IMR-90 (cell line): ENCODE results near the gene FOSB. TPM values are rescaled to one million over a fixed set of nuclear protein-coding genes. Genes with fewer than 3 reads are reported as not detected.

Experiments used
- ATAC-seq: fragments of 200-7000 bp; cut with Tn5 transposase; 2 replicates; pipeline ENCODE4 v1.9.1; 2020; ENCODE audit warnings: low read depth, mild to moderate bottlenecking, moderate library complexity
- BruUV-seq: library from RNA; stranded (reverse); fragments of 400-500 nt; replicated peaks from 2 replicates; lab custom pipeline; 2021; lab: Mats Ljungman, UMichigan
- CTCF ChIA-PET: fragments of 300-600 bp; formaldehyde crosslinking; extraction: SDS; loops from one replicate; lab custom pipeline; 2021; ENCODE audit warnings: antibody characterized with exemption; lab: Yijun Ruan, JAX
- POLR2A ChIA-PET: fragments of 300-600 bp; sonication (Branson Sonifier 250); formaldehyde crosslinking; loops from one replicate; lab custom pipeline; 2022; ENCODE audit warnings: antibody characterized with exemption; ENCODE audit not compliant: unreplicated experiment; lab: Charles Lee
- DNase-seq: peaks from one replicate; pipeline ENCODE4 v3.0.0; 2013
- H2AFZ ChIP-seq: replicated peaks from 2 replicates; pipeline ENCODE3; 2013; ENCODE audit warnings: low read length, mild to moderate bottlenecking; ENCODE audit not compliant: poor library complexity
- H2AK5ac ChIP-seq: 2 replicates; pipeline ENCODE4 v1.6.1; 2013; ENCODE audit warnings: low read depth, low read length, inconsistent platforms
- H2AK9ac ChIP-seq: replicated peaks from 2 replicates; pipeline ENCODE3; 2013; ENCODE audit warnings: mild to moderate bottlenecking, low read depth, low read length, moderate library complexity; ENCODE audit not compliant: poor library complexity
- H2BK120ac ChIP-seq: 2 replicates; pipeline ENCODE4 v1.6.1; 2013; ENCODE audit warnings: low read depth, low read length, inconsistent platforms
- H2BK15ac ChIP-seq: 3 replicates; pipeline ENCODE4 v1.6.1; 2013; ENCODE audit warnings: low read depth, low read length, inconsistent platforms
- H2BK20ac ChIP-seq: 2 replicates; pipeline ENCODE4 v1.6.1; 2013; ENCODE audit warnings: low read depth, mild to moderate bottlenecking, inconsistent platforms, low read length, moderate library complexity
- H2BK5ac ChIP-seq: 2 replicates; pipeline ENCODE4 v1.6.1; 2013; ENCODE audit warnings: mild to moderate bottlenecking, low read depth, low read length, inconsistent platforms; ENCODE audit not compliant: poor library complexity, severe bottlenecking
- H3K14ac ChIP-seq: replicated peaks from 2 replicates; pipeline ENCODE4 v1.6.1; 2013; ENCODE audit warnings: low read depth, low read length, inconsistent platforms
- H3K18ac ChIP-seq: 2 replicates; pipeline ENCODE4 v1.6.1; 2013; ENCODE audit warnings: low read depth, low read length, control low read depth
- H3K23ac ChIP-seq: 2 replicates; pipeline ENCODE4 v1.6.1; 2013; ENCODE audit warnings: low read depth, low read length, inconsistent platforms
- H3K27ac ChIP-seq: 2 replicates; pipeline ENCODE4 v1.5.1; 2013; ENCODE audit warnings: mild to moderate bottlenecking, control low read depth, low read length; ENCODE audit not compliant: insufficient read depth
- H3K27me3 ChIP-seq: 2 replicates; pipeline ENCODE4 v1.6.1; 2013; ENCODE audit warnings: low read length; ENCODE audit not compliant: control insufficient read depth, insufficient read depth
- H3K36me3 ChIP-seq: 2 replicates; pipeline ENCODE4 v1.6.1; 2013; ENCODE audit warnings: low read length, mixed read lengths; ENCODE audit not compliant: control insufficient read depth, insufficient read depth
- H3K4ac ChIP-seq: 2 replicates; pipeline ENCODE4 v1.6.1; 2013; ENCODE audit warnings: low read depth, low read length, inconsistent platforms
- H3K4me1 ChIP-seq: 2 replicates; pipeline ENCODE4 v1.6.1; 2013; ENCODE audit warnings: low read length, mixed read lengths; ENCODE audit not compliant: control insufficient read depth, insufficient read depth
- H3K4me2 ChIP-seq: 2 replicates; pipeline ENCODE4 v1.6.1; 2013; ENCODE audit warnings: low read depth, mild to moderate bottlenecking, control low read depth, low read length, moderate library complexity
- H3K4me3 ChIP-seq: 2 replicates; pipeline ENCODE4 v1.5.1; 2013; ENCODE audit warnings: low read depth, mild to moderate bottlenecking, control low read depth, low read length, moderate library complexity; ENCODE audit not compliant: insufficient read depth
- H3K56ac ChIP-seq: 2 replicates; pipeline ENCODE4 v1.6.1; 2013; ENCODE audit warnings: low read length, inconsistent platforms; ENCODE audit not compliant: insufficient read depth; ENCODE audit errors: extremely low read depth
- H3K79me1 ChIP-seq, 2 experiments: 2 replicates each; pipeline ENCODE4 v1.6.1; 2013; ENCODE audit warnings: low read length in 2 of 2, inconsistent platforms in 1 of 2, low read depth in 1 of 2
- H3K9ac ChIP-seq: 2 replicates; pipeline ENCODE4 v1.6.1; 2013; ENCODE audit warnings: low read depth, low read length, control low read depth
- H3K9me1 ChIP-seq: 2 replicates; pipeline ENCODE4 v1.6.1; 2013; ENCODE audit warnings: low read length, inconsistent platforms; ENCODE audit not compliant: insufficient read depth
- H3K9me3 ChIP-seq: 2 replicates; pipeline ENCODE4 v1.6.1; 2013; ENCODE audit warnings: low read length; ENCODE audit not compliant: control insufficient read depth, insufficient read depth
- H4K20me1 ChIP-seq: 2 replicates; pipeline ENCODE4 v1.6.1; 2013; ENCODE audit warnings: low read length, inconsistent platforms; ENCODE audit not compliant: insufficient read depth
- H4K5ac ChIP-seq: 2 replicates; pipeline ENCODE4 v1.6.1; 2013; ENCODE audit warnings: mild to moderate bottlenecking, low read depth, low read length, control low read depth
- H4K8ac ChIP-seq, 2 experiments: 2 replicates each; pipeline ENCODE4 v1.6.1; 2013; ENCODE audit warnings: low read depth in 2 of 2, low read length in 2 of 2, control low read depth in 1 of 2, inconsistent platforms in 1 of 2
- H4K91ac ChIP-seq: 2 replicates; pipeline ENCODE4 v1.6.1; 2013; ENCODE audit warnings: low read depth, low read length, inconsistent platforms; ENCODE audit not compliant: insufficient read depth
- BHLHE40 ChIP-seq: fragments of 150-350 bp; IDR thresholded peaks from 2 replicates; pipeline ENCODE4 v1.6.1; 2016; ENCODE audit warnings: mild to moderate bottlenecking, low read depth, low read length
- CEBPB ChIP-seq: IDR thresholded peaks from 2 replicates; pipeline ENCODE4 v1.6.1; 2012; ENCODE audit warnings: low read depth, low read length, improper control_type of control experiment
- CHD1 ChIP-seq: IDR thresholded peaks from 2 replicates; pipeline ENCODE4 v1.6.1; 2012; ENCODE audit warnings: low read depth, low read length, improper control_type of control experiment
- CTCF ChIP-seq: conservative IDR thresholded peaks from 2 replicates; pipeline ENCODE4 v1.5.1; 2012; ENCODE audit warnings: mild to moderate bottlenecking, low read depth, low read length, improper control_type of control experiment
- ELK1 ChIP-seq: fragments of 150-350 bp; IDR thresholded peaks from 2 replicates; pipeline ENCODE4 v1.6.1; 2016; ENCODE audit warnings: low read depth, mild to moderate bottlenecking, low read length, moderate library complexity, borderline replicate concordance
- MAFK ChIP-seq: IDR thresholded peaks from 2 replicates; pipeline ENCODE4 v1.6.1; 2012; ENCODE audit warnings: low read depth, low read length, improper control_type of control experiment
- MXI1 ChIP-seq: IDR thresholded peaks from 2 replicates; pipeline ENCODE4 v1.6.1; 2012; ENCODE audit warnings: low read depth, mild to moderate bottlenecking, low read length, moderate library complexity, borderline replicate concordance
- NFE2L2 ChIP-seq: fragments of 150-350 bp; IDR thresholded peaks from 2 replicates; pipeline ENCODE4 v1.6.1; 2016; ENCODE audit warnings: low read depth, mild to moderate bottlenecking, low read length
- POLR2A ChIP-seq: IDR thresholded peaks from 2 replicates; pipeline ENCODE4 v1.6.1; 2012; ENCODE audit warnings: mild to moderate bottlenecking, low read depth, low read length
- RAD21 ChIP-seq: IDR thresholded peaks from 2 replicates; pipeline ENCODE4 v1.6.1; 2012; ENCODE audit warnings: low read length, improper control_type of control experiment
- RCOR1 ChIP-seq: IDR thresholded peaks from 2 replicates; pipeline ENCODE4 v1.6.1; 2012; ENCODE audit warnings: mild to moderate bottlenecking, low read length, improper control_type of control experiment; ENCODE audit not compliant: insufficient replicate concordance
- RFX5 ChIP-seq: IDR thresholded peaks from 2 replicates; pipeline ENCODE4 v1.8.0; 2012; ENCODE audit warnings: low read depth, mild to moderate bottlenecking, low read length, moderate library complexity
- SMC3 ChIP-seq: fragments of 150-350 bp; IDR thresholded peaks from 2 replicates; pipeline ENCODE4 v1.6.1; 2016; ENCODE audit warnings: low read depth, mild to moderate bottlenecking, antibody characterized with exemption, low read length, moderate library complexity
- USF2 ChIP-seq: fragments of 150-350 bp; IDR thresholded peaks from 2 replicates; pipeline ENCODE4 v1.6.1; 2017; ENCODE audit warnings: mild to moderate bottlenecking, antibody characterized with exemption, low read length, low read depth
- WGBS, 2 experiments: methylation state at CpG; one replicate each; pipeline versions ENCODE4 v1.1.5 to v1.1.7; 2013; ENCODE audit warnings: missing lambda C conversion rate in 2 of 2; ENCODE audit not compliant: insufficient read length in 1 of 2; ENCODE audit errors: extremely low coverage in 2 of 2; 5-methylcytosine and 5-hydroxymethylcytosine counted together
- dilution Hi-C: fragments of 300-500 bp; cut with HindIII; formaldehyde crosslinking; loops from one replicate; pipeline ENCODE4 v1.14.3; 2018; ENCODE audit warnings: low sequenced_read_pairs; ENCODE audit not compliant: unreplicated experiment
- in situ Hi-C: fragments of 300-500 bp; cut with MboI; formaldehyde crosslinking; loops from 3 replicates; pipeline ENCODE4 v1.14.3; 2019; ENCODE audit warnings: low sequenced_read_pairs, inconsistent platforms, mixed read lengths
- intact Hi-C: fragments of 100-400 bp; cut with micrococcal nuclease; formaldehyde crosslinking; loops from 2 replicates; pipeline ENCODE4 v1.10.0; 2022
- polyA plus RNA-seq, 3 experiments: library from polyadenylated mRNA; depleted of rRNA; stranded (reverse); fragments of >200 nt; gene quantifications; 2 replicates each; pipeline ENCODE4 v1.2.3, GENCODE V29; 2012; ENCODE audit warnings: low replicate concordance in 1 of 3
- total RNA-seq: library from RNA; depleted of rRNA; stranded (reverse); fragments of >200 nt; gene quantifications from 2 replicates; pipeline ENCODE4 v1.2.3, GENCODE V29; 2012

Gene FOSB
- total and polyA plus RNA-seq, 2 of the 4 experiments (the other 2 are of a cell fraction): 11.1 to 15.6 TPM

GRCh38 chr19:45442778-45443461 lies 24.9 kb upstream of the FOSB start:
- POLR2A ChIA-PET: no interaction called here
- dilution Hi-C loops: no loop called here
- BruUV-seq: no TSS peak

More at GRCh38 chr19:45442778-45443461, 24.9 kb upstream of the FOSB start:
- H3K56ac ChIP-seq: no peak overlapping the region
- no peak for ATAC-seq
- TF ChIP-seq NFE2L2 (peak; percentile 24; the same call in 1 of the 2 replicates), BHLHE40 (no peak), RCOR1 (no peak), CHD1 (no peak), MAFK (no peak), SMC3 (no peak), POLR2A (peak; percentile 64), MXI1 (no peak), CTCF (no peak), ELK1 (no peak), CEBPB (peak; percentile 58), USF2 (no peak), RAD21 (no peak), RFX5 (no peak)
- no peaks in the 10 kb centered on the region for H3K9me3 ChIP-seq
- peak overlapping the region; percentile 15 for H2BK5ac ChIP-seq
- peak overlapping the region; percentile 87 for H2AFZ ChIP-seq
- H3K9me1 ChIP-seq: no peaks in the 10 kb centered on the region
- H3K4ac ChIP-seq: peak overlapping the region; percentile 67
- 8% methylated on average over 7 of the region's 15 CpGs; no CpG with 5 or more reads in 1 of the 2 experiments for WGBS, 2 experiments
- H4K91ac ChIP-seq: no peak overlapping the region; the same call in 1 of the 2 replicates
- H3K79me1 ChIP-seq: peaks cover 0 to 21% of the 10 kb centered on the region in 2 experiments; a peak in 2 of 4 replicates
- peak overlapping the region; percentile 97 for H3K4me2 ChIP-seq
- H2BK15ac ChIP-seq: peak overlapping the region; percentile 66; the same call in 1 of the 3 replicates
- peak overlapping the region; percentile 14; the same call in 1 of the 2 replicates for H2BK20ac ChIP-seq
- H3K14ac ChIP-seq: peak overlapping the region; percentile 24
- no peaks in the 10 kb centered on the region for H4K20me1 ChIP-seq
- H3K18ac ChIP-seq: no peak overlapping the region
- H2AK5ac ChIP-seq: peak overlapping the region; percentile 37
- CTCF ChIA-PET: interaction anchor here (1.2 kb wide), 1 partner anchor 36 kb away, joined by 4 read pairs; no protein-coding TSS in a partner anchor
- peak overlapping the region; percentile 26 to 54; a peak in 3 of 4 replicates for H4K8ac ChIP-seq
- H3K4me1 ChIP-seq: peaks cover 17% of the 10 kb centered on the region
- H2AK9ac ChIP-seq: peak overlapping the region; percentile 52
- DNase-seq: peak; percentile 59
- H3K27me3 ChIP-seq: no peaks in the 10 kb centered on the region
- peak overlapping the region; percentile 47; the same call in 1 of the 2 replicates for H3K4me3 ChIP-seq
- intact Hi-C loops (loop anchor here (1.0 kb wide), 1 partner anchor 35 kb away; no protein-coding TSS in a partner anchor), in situ Hi-C loops (loop anchor here (5.0 kb wide), 1 partner anchor 34 kb away; no protein-coding TSS in a partner anchor)
- H4K5ac ChIP-seq: no peak overlapping the region
- H3K36me3 ChIP-seq: no peaks in the 10 kb centered on the region
- H2BK120ac ChIP-seq: peak overlapping the region; percentile 20; the same call in 1 of the 2 replicates
- peak overlapping the region; percentile 31 for H3K9ac ChIP-seq
- H3K27ac ChIP-seq: peak overlapping the region; percentile 27; the same call in 1 of the 2 replicates
- H3K23ac ChIP-seq: peak overlapping the region; percentile 9; the same call in 1 of the 2 replicates
